Activated CD8-positive, alpha-beta memory T cell treated with anti-CD3 and anti-CD28 coated beads, Interleukin-2, amount 50 U/mL, for 1 hour (primary cell): ENCODE measurements around the gene MYH9.
"Not testable (repeated sequence)": the region's sequence is repeated elsewhere in the genome, so short reads cannot be mapped to it uniquely, and the experiment has no call there.

Experiments
- DNase-seq: peaks from one replicate; pipeline ENCODE4 v3.0.0-alpha.2; 2020; ENCODE audit errors: extremely low read depth

MYH9 gene

DNA sequence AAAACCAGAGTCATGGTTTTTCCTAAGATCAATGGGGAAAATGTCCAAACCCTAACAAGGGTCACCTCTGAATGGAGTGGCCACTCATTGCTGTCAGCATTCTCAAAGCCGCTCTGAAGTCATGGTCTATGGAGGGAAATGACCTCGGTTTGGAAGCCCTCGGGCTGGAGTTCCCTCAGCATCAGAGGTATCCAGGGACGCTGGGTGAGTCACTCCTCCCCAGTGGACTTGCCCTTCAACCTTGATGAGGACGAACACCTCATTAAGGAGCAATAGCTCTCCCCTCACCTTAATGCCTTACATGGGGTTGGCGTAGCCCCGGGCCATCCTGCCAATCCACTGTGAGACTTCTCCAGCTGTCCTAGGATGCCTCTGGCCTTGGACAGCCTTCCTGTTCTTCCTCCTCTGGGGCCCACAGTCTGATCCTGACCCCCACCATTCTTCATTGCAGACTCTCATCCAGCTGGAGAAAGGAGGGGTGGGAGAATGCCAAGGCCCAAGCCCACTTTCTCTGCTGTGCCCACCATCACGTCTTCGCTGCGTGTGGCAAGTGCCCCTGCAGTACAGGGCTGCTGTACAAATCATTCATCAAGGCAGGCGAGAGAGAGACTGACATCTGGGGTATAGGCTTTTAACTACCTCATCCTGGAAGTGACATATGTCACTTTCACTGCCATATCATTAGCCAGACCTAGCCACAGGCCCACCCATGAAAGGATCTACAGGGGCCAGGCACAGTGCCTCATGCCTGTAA, 25.4 kb upstream of the MYH9 start:
- DNase-seq, result no peak

DNA sequence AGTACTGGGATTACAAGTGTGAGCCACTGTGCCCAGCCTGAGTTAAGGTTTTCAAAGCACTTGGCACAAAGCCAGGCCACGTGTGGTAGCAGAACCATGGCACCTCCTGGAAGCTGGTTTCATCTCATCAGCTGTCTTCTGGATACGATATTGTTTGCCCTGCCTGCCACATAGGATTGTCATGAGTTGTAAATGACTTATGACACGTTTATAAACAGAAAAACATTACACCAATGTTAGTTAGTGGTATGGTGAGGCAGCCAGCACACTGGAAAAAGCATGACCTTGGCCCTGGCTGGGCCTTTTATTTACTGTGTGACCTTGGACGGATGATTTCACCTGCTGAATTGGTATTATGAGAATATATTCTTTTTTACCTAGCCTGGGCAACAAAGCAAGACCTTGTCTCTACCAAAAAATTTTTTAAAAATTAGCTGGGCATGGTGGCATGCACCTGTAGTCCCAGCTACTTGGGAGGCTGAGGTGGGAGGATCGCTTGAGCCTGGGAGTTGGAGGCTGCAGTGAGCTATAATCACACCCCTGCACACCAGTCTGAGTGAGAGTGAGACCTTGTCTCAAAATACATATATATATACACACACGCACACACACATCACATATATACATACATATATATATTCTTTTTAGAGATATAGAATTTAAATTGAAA, 24.0 kb upstream of the MYH9 start:
- no peak for DNase-seq

DNA sequence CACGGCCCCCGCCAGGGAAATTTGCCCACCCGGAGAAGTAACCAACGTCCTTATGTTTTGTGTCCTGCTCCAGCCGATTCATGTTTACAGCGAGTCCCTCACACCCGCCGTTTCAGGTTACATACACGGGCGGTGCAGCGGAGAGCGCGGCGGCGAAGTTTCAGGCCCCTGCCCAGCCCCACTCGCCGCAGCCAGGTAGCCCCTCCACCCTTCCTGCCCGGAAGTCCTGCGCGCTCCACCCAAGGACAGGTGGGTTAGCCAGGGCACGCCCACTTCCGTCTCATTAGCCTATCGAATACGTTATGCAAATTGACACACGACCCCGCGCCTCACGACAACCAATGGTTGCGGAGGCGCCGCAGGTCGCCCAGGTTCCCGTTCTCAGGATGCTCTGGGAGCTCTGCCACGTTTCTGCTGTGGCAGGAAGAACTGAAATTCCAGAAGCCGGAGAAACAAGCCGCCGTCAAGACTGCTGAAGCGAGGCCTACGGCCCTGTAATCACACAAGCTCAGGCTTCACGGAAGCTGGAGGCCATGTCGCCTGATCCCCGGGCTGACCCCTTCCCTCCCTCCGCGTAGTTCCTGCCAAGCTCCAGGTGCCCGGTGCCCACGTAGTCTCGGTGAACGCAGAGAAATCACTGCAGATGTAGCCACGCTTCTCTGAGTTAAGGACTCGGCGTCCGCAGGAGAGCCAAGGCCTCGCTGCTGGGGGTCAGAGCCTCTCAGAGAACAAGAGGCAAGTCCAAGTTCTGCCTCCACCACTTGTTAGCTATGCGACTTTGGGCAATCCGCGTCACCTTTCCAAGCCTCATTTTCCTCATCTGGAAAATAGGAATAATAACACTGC, 22.4 kb upstream of the MYH9 start:
- peak; percentile 40 for DNase-seq

DNA sequence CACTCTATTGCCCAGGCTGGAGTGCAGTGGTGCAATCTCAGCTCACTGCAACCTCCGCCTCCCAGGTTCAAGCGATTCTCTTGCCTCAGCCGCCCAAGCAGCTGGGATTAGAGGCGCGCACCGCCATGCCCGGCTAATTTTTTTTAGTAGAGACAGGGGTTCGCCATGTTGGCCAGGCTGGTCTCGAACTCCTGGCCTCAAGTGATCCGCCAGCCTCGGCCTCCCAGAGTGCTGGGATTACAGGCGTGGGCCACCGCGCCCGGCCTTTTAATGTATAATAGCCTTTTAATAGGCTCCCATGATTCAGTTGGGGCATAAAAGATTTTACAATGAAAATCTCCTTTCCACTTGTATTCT, 21.8 kb upstream of the MYH9 start:
- DNase-seq, result not testable (repeated sequence)

DNA sequence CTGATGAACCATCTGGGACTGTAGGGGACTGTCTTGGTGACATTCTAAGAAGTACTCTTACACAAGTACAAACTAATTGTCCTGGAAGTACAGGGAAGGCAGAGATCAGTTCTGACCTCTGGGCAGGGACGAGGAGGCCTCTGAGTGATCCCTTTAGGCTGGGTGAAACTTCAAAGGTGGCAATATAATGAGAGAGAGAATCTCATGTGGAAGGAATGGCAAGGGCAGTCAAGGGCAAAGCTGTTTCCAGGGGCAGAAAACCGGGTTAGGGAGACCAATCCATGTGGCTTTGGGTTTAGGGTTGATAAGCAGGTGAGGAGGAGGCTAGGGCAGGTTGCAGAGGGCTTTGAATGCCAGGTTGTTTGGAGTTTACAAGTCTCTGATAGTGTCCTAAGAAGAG, 21.3 kb upstream of the MYH9 start:
- no peak for DNase-seq

DNA sequence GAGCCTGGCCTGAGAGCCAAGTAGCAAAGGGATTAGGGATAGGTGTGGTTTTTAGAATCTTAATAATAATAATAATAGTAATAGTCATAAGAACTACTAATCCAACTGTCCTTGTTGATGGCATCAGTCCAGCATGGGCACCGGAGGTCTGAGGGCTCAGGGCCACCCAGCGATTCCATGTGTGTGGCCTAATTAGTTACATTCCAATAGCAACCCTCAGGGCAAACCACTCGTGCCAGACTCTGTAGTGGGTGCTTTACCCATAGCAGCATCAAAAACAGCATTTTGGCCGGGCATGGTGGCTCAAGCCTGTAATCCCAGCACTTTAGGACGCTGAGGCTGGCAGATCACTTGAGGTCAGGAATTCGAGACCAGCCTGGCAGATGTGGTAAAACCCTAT, 19.0 kb upstream of the MYH9 start:
- DNase-seq, result no peak

DNA sequence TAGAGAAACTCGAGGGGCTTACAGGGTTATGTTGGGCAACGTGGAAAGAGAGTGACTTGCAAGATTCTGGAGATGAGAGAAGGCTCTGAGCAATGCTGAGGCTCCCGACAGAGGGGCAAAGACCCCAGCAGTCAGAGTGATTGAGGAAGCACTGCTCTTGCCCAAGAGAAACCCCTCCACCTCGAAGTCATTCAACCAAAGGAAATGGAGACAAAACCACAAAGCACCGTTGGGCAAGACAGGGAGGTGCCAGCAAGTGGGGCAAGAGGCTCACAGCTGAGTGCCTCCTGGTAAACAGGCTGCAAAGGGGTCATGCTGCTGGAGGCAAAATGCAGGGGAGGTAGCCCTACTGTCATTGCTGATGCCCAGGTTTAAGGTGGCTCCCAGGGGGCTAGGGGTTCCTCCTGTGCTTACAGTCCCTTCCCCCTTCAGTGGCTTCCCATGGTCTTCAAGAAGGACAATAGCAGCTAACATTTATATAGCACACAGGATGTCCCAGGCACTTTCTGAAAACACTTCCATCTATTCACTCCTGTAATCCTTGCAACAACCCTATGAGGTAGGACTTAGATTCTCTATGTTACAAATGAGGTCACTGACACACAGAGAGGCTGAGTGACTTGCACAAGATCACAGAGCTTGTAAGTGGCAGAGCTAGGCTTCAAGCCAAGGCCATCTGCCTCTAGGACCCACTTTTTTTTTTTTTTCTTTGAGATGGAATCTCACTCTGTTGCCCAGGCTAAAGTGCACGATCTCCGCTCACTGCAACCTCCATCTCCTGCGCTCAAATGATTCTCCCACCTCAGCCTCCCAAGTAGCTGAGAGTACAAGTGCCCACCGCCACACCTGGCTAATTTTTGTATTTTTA, 18.1 kb upstream of the MYH9 start:
- DNase-seq, result no peak

DNA sequence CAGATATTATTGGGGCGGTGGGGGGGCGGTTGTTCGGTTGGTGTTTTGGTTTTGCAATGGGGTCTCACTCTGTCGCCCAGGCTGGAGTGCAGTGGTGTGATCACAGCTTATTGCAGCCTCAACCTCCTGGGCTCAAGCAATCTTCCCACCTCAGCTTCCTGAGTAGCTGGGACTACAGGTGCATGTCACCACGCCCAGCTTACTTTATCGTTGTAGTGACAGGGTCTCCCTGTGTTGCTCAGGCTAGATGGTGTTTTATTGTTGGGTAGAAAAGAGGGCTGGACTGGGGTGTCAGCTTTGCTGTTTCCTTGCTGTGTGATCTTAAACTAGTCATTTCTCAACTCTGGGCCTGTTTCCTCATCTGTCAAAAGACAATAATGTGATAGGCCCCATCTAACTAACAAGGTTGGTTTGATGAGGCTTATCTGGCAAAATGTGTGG, 17.5 kb upstream of the MYH9 start:
- no peak for DNase-seq

DNA sequence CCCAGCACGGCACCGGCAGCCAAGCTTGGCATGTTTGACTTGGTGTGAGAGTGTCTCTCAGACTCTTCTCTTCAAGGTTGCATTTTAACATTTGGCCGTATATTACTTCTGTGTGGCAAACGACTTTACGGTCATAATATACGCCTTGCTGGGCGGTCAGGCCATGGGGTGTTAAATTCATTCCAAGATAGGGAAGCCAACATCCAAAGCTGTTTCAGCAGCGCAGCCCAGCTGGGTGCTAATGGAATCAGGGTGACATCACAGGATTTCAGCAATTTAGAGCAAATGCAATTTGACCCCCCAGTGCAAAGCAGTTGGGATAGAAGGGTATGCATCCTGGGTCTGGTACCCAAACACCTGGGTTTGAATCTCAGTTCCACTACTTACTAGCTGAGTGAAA, 16.7 kb upstream of the MYH9 start:
- DNase-seq, result no peak

DNA sequence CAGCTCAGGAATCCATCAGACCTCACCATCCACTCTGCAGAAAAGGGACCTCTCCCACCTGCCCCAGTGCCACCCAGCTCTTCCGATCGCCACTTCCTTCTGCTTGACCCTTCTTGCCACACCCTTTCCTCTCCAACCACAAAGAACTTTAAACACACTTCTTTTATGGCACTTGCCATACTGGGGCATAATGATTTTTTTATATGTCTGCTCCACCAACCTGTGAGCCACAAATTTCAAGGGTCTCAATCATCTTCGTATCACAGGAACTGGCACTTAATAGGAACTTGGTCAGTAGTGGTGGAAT, 11.7 kb upstream of the MYH9 start:
- DNase-seq, result no peak

DNA sequence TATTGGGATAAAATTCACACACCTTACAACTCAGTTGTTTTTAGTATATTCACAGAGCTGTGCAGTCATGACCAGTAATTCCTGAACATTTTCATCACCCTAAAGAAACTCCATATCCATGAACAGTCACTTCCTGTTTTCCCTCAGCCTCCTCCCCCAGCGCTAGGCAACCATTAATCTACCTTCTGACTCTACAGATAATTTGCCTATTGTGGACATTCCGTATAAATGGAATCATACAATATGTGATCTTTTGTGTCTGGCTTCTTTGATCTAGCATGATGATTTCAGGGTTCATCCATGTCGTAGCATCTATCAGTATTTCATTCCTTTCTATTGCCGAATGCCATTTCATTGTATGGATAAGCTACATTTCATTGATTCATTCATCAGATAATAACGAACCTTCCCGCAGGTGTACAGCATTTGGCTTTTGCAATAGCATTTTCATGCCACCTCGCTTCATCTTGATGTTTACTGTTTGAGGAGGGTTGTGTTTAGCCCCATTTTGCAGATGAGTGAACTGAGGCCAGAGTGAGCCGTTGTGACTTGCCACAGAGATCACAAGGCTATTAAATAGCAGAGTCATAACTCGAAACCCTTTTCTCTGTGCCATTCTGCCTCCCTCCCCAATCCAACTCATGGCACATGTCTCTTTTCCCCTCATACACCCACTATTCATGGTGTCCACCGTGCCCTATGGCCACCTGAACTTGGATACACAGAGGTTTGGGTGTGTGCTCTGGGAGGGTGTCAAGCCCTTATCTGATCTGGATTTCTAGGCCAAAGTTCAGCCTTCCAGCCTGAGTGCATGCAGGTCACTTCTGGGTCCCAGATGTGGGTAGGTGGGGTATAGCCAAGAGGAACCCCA, 11.1 kb upstream of the MYH9 start:
- no peak for DNase-seq

DNA sequence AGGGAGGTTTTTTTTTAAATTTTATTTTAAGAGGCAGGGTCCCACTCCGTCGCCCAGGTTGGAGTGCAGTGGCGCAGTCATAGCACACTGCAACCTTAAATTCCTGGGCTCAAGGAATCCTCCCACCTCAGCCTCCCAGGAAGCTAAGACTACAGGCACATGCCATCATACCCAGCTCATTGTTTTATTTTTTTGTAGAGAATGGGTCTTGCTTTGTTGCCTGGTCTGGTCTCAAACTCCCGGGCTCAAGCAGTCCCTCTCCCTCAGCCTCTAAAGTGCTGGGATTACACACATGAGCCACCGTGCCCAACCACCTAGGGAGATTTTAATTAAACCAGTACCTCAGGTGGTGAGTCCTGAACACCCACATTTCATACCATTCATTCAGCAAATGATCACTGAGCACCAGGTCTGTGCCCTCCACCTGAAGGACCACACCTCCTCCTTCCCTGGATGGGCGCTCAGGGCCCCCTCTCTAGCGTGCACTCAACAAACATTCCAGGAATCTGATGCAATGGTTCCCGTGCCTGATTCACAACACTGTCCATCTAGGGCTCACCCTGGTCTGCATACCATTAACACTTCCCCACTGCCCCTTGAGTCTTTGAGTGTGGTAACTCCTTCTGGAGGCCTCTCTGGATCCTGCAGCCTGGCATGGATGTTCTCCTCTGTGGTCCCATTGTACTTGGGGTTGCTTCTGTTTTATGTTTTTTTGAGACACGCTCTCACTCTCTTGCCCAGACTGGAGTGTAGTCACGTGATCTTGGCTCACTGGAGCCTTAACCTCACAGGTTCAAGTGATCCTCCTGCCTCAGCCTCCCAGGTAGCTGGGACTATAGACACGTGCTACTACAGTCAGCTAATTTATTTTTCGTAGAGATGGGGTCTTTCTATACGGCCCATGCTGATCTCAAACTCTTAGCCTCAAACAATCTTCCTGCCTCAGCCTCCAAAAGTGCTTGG, 9.6 kb upstream of the MYH9 start:
- DNase-seq, result no peak

DNA sequence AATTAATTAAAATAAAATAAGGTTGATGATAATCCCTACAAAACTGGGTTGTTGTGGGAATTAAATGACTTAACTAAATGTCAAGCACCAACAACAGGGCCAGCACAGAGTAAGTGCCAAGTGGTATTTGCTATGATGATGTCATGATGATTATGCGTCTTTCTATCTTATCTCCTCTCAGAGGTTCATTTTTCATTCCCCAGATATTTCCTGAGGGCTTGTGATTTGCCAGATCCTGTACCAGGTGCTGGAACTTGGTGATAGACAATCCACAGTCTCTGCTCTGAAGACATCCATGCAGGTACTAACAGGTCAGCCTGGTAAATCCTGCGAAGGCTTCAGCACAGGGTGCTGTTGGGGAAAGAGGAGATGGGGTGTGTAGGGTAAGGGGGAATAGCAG, 8.1 kb upstream of the MYH9 start:
- DNase-seq, result no peak

DNA sequence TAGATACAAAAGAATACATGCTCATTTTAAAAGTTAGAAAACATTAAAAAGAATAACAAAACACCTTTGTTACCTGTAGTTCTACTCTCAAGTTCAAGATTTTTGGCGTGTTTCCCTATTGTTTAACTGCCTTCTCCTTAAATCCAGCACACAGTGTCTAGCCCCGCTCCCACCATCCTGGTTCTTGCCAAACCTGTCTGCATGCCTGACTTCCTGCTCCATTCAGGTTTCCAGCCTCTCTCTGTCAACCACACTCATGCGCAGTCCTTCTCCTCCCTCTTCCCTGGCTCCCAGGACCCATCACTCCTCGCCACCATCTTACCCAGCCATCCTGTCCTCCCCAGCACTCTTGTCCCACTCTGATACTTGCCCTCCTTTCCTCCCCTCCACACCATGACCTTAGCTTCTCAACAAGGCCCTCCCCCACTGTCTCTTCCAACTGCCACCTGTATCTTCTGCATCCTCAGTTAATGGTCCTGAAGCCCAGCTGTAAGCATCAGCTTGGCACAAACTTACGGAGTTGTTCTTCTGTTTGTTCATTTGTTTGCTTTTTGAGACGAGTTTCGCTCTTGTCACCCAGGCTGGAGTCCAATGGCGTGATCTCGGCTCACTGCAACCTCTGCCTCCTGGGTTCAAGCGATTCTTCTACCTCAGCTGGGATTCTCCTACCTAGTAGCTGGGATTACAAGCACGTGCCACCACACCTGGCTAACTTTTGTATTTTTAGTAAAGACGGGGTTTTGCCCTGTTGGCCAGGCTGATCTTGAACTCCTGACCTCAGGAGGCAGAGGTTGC, 7.5 kb upstream of the MYH9 start:
- no peak for DNase-seq

DNA sequence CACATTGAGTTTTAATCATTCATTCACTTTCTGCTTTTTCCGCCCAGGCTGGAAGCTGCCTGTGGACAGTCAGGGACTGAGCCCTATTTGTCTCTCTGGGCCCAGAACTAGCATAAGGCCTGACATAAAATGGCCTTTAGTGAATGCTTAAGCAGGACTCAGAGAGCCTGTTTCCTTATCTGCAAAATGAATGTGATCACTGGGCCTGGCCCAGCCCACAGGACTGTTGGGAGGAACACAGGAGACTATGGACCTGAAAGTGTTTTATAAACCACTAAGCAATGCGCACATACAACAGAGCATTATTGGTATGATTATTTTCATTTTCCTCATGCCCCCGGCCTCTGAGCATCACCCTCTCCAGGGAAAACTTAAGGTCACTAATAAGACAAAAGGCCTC, 3.9 kb upstream of the MYH9 start:
- no peak for DNase-seq

DNA sequence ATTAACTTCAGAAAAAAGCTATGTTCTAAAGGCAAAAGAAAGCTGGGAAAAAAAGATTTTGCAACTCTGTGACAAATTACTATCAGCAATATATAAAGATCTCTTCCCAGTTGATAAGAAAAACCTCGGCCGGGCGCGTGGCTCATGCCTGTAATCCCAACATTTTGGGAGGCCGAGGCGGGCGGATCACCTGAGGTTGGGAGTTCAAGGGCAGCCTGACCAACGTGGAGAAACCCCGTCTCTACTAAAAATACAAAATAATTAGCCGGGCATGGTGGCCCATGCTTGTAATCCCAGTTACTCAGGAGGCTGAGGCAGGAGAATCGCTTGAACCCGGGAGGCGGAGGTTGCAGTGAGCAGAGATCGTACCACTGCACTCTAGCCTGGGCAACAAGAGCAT, 1.4 kb upstream of the MYH9 start:
- not testable (repeated sequence) for DNase-seq

DNA sequence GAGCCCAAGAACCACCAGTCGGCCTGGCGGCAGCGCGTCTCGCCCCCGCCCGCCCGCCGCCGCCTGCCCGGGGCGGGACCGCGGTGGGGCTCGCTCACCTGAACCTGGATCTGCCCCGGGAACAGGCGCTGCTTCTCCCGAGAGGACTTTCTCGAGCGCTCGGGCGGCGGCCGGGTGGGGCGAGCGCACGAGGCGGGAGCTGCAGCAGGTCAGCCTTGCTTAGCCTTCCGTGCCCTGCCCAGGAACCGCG, 133 bp downstream of the MYH9 start:
- DNase-seq, result no peak

DNA sequence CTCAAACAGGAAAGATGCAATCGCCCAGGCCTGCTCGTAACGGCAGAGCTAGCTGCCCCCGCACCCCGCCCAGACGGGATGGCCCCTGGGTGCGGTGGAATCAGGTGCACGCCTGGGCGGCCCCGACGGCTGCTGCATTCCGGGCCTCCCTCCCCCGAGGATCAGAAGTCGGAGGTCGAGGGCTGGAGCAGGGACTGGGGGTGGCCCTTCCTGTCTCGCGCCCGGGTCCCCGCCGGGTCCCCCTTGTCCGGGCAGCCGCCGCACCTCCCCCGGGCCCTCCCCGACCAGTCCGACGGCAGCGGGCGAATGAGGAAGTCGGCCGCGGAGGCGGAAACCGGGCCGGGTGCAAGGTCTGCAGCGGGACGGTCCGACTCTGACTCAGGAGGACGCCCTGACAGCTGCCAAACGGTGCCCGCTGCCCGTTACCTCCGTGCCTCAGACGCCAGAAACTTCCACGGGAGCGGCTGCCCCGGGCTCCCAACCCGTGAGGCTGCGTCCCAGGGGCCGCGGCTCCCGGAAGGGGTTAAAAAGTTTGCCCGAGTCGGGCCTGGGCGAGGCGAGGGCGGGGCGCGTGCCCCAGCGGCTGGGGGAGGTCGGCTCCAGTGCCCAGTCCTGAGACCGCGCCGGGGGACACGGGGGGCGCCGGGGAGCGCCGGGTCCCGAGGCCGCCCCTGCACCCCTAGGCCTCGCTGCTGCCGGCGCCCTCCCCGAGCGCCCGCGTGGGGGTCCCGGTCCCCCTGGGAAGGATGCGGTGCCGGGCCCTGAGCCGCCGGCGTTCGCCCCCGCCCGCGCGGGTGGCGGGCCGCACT, 663 bp downstream of the MYH9 start:
- no peak for DNase-seq
